ENCODE results near the gene PRKG1.
A peak's percentile ranks its signal among the peaks of the same experiment; 100 is the strongest.
"Not testable (repeated sequence)": the region's sequence is repeated elsewhere in the genome, so short reads cannot be mapped to it uniquely, and the experiment has no call there.

The PRKG1 gene

GRCh38 chr10:51658000-51658399, 583.7 kb downstream of the PRKG1 start:
- no peak for DNase-seq (ENCODE audit: low spot score)

- DNase-seq (ENCODE audit: low spot score): no peak
Measured at GRCh38 chr10:51659344-51659743, 585.1 kb downstream of the PRKG1 start.

GRCh38 chr10:51663086-51663485, 588.8 kb downstream of the PRKG1 start:
- no peak for DNase-seq (ENCODE audit: low spot score)

GRCh38 chr10:51666456-51666855, 592.2 kb downstream of the PRKG1 start:
- no peak for DNase-seq (ENCODE audit: low spot score)

- no peak for DNase-seq (ENCODE audit: low spot score)
Measured at GRCh38 chr10:51667678-51668335, 593.5 kb downstream of the PRKG1 start.

- DNase-seq (ENCODE audit: low spot score): no peak
Measured at GRCh38 chr10:51668336-51668689, 594.0 kb downstream of the PRKG1 start.

GRCh38 chr10:51669041-51669440, 594.8 kb downstream of the PRKG1 start:
- no peak for DNase-seq (ENCODE audit: low spot score)

- no peak for DNase-seq (ENCODE audit: low spot score)
Measured at GRCh38 chr10:51672039-51672535, 597.8 kb downstream of the PRKG1 start.

GRCh38 chr10:51675088-51675487, 600.8 kb downstream of the PRKG1 start:
- no peak for DNase-seq (ENCODE audit: low spot score)

GRCh38 chr10:51679841-51680240, 605.6 kb downstream of the PRKG1 start:
- no peak for DNase-seq (ENCODE audit: low spot score)

GRCh38 chr10:51683031-51683691, 608.9 kb downstream of the PRKG1 start:
- DNase-seq (ENCODE audit: low spot score): no peak

- DNase-seq (ENCODE audit: low spot score): no peak
Measured at GRCh38 chr10:51685768-51686167, 611.5 kb downstream of the PRKG1 start.

GRCh38 chr10:51687296-51687695, 613.0 kb downstream of the PRKG1 start:
- DNase-seq (ENCODE audit: low spot score): no peak

GRCh38 chr10:51688826-51689225, 614.5 kb downstream of the PRKG1 start:
- not testable (repeated sequence) for DNase-seq (ENCODE audit: low spot score)

GRCh38 chr10:51689536-51689935, 615.2 kb downstream of the PRKG1 start:
- DNase-seq (ENCODE audit: low spot score): no peak

- DNase-seq (ENCODE audit: low spot score): no peak
Measured at GRCh38 chr10:51691135-51691534, 616.8 kb downstream of the PRKG1 start.

GRCh38 chr10:51694086-51694768, 619.9 kb downstream of the PRKG1 start:
- DNase-seq (ENCODE audit: low spot score): no peak

GRCh38 chr10:51696251-51696650, 622.0 kb downstream of the PRKG1 start:
- no peak for DNase-seq (ENCODE audit: low spot score)

- no peak for DNase-seq (ENCODE audit: low spot score)
Measured at GRCh38 chr10:51698473-51699063, 624.3 kb downstream of the PRKG1 start.

GRCh38 chr10:51699145-51699474, 624.8 kb downstream of the PRKG1 start:
- no peak for DNase-seq (ENCODE audit: low spot score)

GRCh38 chr10:51699475-51700227, 625.4 kb downstream of the PRKG1 start, which contains the start of gene CSTF2T:
TSS of gene CSTF2T (minus strand) at chr10:51699595. CDS start at chr10:51699549, 46 bp downstream.
- DNase-seq (ENCODE audit: low spot score): peak; percentile 25

- DNase-seq (ENCODE audit: low spot score): no peak
Measured at GRCh38 chr10:51700228-51700817, 626.0 kb downstream of the PRKG1 start.
